Measurements from ENCODE around the gene FEZF1.

The FEZF1 gene

GRCh38 chr7:122262246-122262645 is 42.3 kb downstream of the FEZF1 start:
- DNase-seq = no peak

GRCh38 chr7:122261442-122261841 is 43.1 kb downstream of the FEZF1 start:
- no peak for DNase-seq

DNA sequence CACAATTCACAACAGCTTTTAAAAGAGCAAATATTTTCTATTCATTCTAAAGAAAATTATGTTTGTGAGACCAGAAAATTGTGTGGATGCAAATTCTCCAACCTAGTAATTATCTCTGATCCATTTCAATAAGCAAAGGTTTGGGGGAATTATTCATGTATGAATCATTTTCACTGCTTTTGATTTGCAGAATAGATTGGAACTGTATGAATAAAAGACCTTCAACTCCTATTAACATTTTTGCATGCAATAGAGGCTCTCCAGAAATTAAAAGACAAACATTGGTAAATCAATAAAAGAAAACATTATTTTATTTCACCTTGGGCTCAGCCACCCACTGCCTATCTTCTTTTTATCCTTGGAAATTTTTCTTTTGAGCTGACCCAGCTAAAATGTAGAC is 43.5 kb downstream of the FEZF1 start:
- no peak for DNase-seq

DNA sequence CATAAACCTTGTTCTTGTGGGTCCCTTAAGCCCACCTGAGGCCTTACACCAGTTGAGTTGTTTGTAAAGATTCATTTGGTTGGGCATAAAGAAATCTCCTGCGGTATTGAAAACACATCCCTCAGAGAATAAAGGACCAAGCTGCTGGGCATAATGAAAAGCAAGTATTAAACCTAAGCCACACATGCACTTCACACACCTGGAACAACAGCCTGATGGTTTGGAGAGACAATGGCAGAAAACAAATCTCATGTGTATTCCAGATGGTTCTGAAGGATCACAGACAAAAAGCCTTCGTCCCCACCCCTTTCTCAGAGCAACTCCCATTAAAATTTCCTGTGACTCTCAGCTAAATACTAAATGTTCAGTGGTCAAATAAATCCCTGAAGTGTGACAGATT is 44.2 kb downstream of the FEZF1 start:
- no peak for DNase-seq

- DNase-seq = no peak
Observed at GRCh38 chr7:122258971-122259370, 45.6 kb downstream of the FEZF1 start.

DNA sequence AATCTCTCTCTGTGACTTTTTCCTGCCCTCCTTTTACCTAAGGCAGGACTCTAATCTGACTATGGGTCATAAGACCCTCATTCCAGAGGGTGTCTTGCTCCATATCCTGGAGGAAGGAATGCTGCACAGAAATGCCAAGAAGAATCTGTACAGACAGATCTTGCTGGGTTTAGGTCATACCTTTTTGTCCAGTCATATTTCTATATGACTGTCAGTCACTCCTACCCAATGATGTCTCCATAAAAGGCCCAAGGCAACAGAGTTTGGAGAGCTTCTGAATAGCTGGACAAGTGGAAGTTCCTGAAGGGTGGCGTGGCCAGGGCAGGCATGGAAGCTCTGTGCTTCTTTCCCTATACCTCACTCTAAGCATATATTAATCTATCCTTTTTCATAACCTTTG is 47.5 kb downstream of the FEZF1 start:
- DNase-seq = no peak

GRCh38 chr7:122256046-122256445 is 48.5 kb downstream of the FEZF1 start:
- DNase-seq = no peak

DNA sequence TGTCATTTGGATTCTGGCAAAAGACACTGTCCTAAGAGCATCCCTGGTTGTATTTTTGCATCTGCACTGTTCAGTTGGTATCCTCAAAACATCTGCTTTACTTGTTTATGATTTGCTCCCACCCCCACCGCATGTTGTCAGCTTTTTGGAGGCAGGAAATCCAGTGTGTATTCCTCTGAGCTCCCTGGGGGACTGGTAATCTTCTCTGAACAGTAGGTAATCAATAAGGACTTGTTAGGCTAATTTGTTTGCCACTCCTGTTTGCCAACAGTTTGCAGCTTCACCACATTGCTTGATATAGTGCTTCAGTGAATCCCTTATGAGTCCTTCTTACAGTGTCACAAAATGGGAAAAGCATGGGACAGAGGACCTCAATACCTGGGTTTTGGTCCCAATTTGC is 49.1 kb downstream of the FEZF1 start:
- no peak for DNase-seq
